Measurements from ENCODE around the gene PTGIR.

The PTGIR gene

GRCh38 chr19:46601318-46602224 is 23.3 kb downstream of the PTGIR start, which contains the start of gene CALM3:
CALM3 (plus strand) TSS chr19:46601330; CDS start chr19:46601435, 105 bp downstream.
- DNase-seq (ENCODE audit: low read depth, low spot score): no peak

DNA sequence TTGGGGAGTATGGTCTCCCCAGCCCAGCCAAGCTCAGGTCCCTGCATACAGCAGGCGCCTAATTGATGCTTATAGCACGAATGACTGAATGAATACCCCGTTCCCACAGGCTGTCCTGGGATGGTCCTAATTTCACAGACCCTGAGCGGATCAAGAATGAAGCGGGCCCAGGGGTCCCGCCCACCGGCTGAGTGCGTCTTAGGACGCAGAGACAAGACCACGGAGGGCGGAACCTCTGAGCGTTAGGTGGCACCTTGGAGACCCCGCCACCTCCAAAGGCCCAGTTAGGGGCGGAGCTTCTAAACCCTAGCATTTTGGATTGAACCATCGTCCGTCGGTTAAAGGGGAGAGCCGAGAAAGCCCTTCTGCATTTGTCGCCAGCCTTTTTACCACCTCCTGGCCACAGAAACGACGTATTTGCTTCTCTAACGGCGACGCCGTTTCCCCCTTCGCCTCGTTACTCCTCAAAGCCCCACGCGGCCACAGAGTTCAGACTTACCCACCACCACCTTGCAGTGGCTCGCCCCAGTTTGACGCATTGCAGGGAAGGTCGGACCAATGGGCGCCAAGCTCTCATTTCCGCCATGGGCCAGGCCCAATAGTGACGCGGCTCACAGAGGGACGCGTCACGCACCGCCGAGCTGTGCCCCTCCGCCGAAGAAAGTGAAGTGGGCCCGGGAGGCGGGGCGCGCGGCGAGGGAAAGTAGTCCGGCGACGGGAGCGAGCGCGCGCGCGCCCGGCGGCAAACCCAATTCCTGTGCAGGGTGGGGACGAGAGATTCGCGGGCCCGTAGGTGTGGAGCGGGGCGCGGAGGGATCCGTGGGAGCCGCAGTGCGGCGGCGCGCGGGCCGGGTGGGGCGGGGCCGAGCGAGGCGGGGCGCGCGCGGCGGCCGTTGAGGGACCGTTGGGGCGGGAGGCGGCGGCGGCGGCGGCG is 24.2 kb downstream of the PTGIR start:
- peak; percentile 90 for DNase-seq (ENCODE audit: low read depth, low spot score)

- DNase-seq (ENCODE audit: low read depth, low spot score): no peak
Measured at GRCh38 chr19:46599716-46600373, 25.0 kb downstream of the PTGIR start.

DNA sequence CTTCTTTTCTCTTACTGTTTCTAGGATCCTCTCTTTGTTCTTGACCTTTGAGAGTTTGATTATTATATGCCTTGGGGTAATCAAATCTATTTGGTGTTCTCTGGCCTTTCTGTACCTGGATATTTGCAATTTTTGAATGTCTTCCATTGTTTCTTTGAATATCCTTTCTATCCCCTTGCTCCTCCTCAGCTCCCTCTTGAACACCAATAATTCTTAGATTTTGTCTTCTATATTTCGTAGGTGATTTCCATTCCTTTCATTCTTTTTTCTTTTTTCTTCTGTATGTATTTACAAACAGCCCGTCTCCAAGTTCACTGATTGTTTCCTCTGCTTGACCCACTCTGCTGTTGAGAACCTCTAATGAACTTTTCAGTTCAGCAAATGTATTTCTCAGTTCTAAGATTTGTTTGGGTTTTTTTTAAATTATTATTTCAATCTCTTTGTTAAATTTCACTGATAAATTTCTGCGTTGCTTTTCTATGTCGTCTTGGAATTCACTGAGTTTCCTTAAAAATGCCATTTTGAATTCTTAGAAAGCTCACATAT is 26.4 kb downstream of the PTGIR start:
- DNase-seq (ENCODE audit: low read depth, low spot score): no peak

DNA sequence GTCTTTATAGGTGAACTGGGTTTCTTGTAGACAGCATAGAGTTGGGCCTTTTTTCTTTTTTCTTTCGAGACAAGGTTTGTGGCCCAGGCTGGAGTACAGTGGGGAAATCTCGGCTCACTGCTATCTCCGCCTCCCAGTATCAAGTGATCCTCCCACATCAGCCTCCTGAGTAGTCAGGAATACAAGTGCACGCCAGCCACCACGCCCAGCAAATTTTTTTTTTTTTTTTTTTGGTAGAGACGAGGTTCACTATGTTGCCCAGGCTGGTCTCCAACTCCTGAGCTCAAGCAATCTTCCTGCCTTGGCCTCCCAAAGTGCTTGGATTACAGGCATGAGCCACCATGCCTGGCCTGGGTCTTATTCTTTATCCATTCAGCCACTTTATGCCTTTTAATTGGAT is 28.9 kb downstream of the PTGIR start:
- no peak for DNase-seq (ENCODE audit: low read depth, low spot score)

DNA sequence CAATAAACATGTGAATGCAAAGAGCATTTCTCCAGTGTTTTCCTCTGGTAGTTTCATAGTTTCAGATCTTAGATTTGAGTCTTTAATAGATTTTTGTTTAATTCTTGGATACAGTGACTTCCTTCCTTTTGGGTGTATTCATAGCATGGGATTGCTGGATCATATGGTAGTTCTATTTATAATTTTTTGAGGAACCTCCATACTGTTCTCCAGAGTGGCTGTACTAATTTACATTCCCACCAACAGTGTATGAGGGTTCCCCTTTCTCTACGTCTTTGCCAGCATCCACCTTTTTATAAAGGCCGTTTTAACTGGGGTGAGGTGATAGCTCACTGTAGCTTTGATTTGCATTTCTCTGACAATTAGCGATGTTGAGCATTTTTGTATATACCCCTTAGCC is 33.0 kb downstream of the PTGIR start:
- no peak for DNase-seq (ENCODE audit: low read depth, low spot score)

- no peak for DNase-seq (ENCODE audit: low read depth, low spot score)
Measured at GRCh38 chr19:46591254-46591653, 33.6 kb downstream of the PTGIR start.

DNA sequence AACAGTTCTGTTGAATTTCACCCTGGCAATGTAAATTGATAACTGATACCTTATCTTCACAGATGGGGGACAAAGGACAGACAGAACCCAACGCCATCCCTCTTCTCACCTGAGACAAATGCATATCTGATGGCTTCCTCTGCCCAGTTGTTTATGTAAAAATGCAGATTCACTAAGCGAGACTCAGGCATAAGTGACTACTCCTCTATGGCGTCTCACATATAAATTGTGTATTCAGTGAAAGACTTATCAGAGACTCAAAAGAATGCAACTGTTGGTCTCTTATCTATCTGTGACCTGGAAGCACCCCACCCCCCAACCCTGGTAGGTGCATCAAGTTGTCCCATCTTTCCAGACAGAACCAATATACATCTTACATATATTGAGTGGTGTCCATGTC is 37.0 kb downstream of the PTGIR start:
- no peak for DNase-seq (ENCODE audit: low read depth, low spot score)

GRCh38 chr19:46586294-46586693 is 38.6 kb downstream of the PTGIR start:
- DNase-seq (ENCODE audit: low read depth, low spot score): no peak

DNA sequence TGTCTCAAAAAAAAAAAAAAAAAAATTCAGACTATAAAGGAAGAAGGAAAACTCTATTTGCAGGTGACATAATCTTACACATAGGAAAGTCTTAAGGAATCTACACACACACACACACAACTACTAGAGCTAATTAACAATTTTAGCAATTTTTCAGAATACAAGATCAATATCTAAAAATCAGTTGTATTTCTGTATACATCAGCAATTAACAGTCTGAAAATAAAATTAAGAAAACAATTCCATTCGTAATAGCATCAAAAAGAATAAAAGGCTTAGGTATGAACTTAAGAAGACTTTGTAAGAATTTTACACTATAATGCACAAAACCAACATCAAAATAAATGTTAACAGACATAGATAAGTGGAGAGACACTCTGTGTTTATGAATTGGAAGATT is 39.4 kb downstream of the PTGIR start:
- no peak for DNase-seq (ENCODE audit: low read depth, low spot score)

DNA sequence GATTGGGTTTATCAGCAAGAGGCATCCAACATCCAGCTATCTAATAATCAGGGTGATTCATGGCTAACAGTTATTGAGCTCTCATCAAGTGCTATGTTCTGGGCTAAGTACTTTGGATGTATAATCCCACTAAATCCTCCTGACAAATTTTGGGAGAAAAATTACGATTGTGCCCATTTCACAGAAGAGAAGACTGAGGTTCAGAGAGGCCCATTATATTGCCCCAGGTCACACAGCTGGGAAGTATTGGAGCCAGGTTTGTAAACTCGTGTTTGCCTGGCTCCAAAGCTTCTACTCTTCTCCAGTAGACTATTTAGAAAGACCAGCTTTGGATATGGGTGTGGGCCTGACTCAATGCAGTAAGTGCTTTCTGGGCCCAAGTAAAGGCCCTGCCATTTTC is 44.6 kb downstream of the PTGIR start:
- DNase-seq (ENCODE audit: low read depth, low spot score): no peak

GRCh38 chr19:46579361-46579879 is 45.5 kb downstream of the PTGIR start:
- DNase-seq (ENCODE audit: low read depth, low spot score): peak; percentile 38

- no peak for DNase-seq (ENCODE audit: low read depth, low spot score)
Measured at GRCh38 chr19:46578450-46578849, 46.4 kb downstream of the PTGIR start.

- no peak for DNase-seq (ENCODE audit: low read depth, low spot score)
Measured at GRCh38 chr19:46574533-46574932, 50.4 kb downstream of the PTGIR start.

GRCh38 chr19:46573679-46574498 is 51.0 kb downstream of the PTGIR start:
- no peak for DNase-seq (ENCODE audit: low read depth, low spot score)

GRCh38 chr19:46571495-46571894 is 53.4 kb downstream of the PTGIR start:
- DNase-seq (ENCODE audit: low read depth, low spot score): no peak
